H1 (cell line): ENCODE measurements around the gene DGCR8. TPM values are rescaled to one million over a fixed set of nuclear protein-coding genes. Genes with fewer than 3 reads are reported as not detected.

Experiments
- CHD1 ChIP-seq: IDR thresholded peaks from 2 replicates; pipeline ENCODE4 v1.6.1; 2012; ENCODE audit warnings: low read depth, low read length, improper control_type of control experiment
- SAP30 ChIP-seq: fragments of 300-600 bp; sonication (generic); IDR thresholded peaks from 2 replicates; pipeline ENCODE4 v1.7.1; 2012; ENCODE audit warnings: low read length, moderate library complexity, mild to moderate bottlenecking, inconsistent platforms; ENCODE audit not compliant: insufficient read depth, insufficient replicate concordance
- SP2 ChIP-seq: IDR thresholded peaks from 2 replicates; pipeline ENCODE4 v1.6.1; 2012; ENCODE audit warnings: mild to moderate bottlenecking, low read length, inconsistent platforms
- polyA plus RNA-seq, 7 experiments: library from polyadenylated mRNA; depleted of rRNA in 3 of 7; stranded (reverse) in 5 of 7; unstranded in 2 of 7; fragments of >200 nt in 5 of 7; fragments of 200-250 nt in 2 of 7; gene quantifications; 1 replicate in 5 of 7; 2 replicates in 1 of 7; 4 replicates in 1 of 7; pipeline versions ENCODE4 v1.2.1 to v1.2.3, GENCODE V29; 2011 to 2013; ENCODE audit warnings: missing spikeins in 2 of 7, mixed read lengths in 2 of 7
- total RNA-seq: library from RNA; stranded (reverse); fragmentation: NEBNext Ultra II Directional; extraction: Animal tissue kit (Norgen Biotek cat#: 25700); gene quantifications from 2 replicates; pipeline ENCODE4 v1.2.1, GENCODE V29; 2021

The DGCR8 gene
- total and polyA plus RNA-seq, 2 of the 8 experiments (the other 6 are each of a cell fraction or from before 2014, with no cell fraction given), result 23.7 to 43.7 TPM

GRCh38 chr22:20125201-20126174 lies 45.4 kb downstream of the DGCR8 start (continued):
- TF ChIP-seq SAP30 (no peak), CHD1 (no peak), SP2 (no peak)
